Neural progenitor cell (in vitro differentiated cells): ENCODE data around the gene S1PR4. TPM values are rescaled to one million over a fixed set of nuclear protein-coding genes. Genes with fewer than 3 reads are reported as not detected.

Experiments used
- DNase-seq: peaks from one replicate; pipeline ENCODE4 v3.0.0-alpha.2; 2016; ENCODE audit warnings: low spot score
- H2AFZ ChIP-seq: fragments of 200-600 bp; sonication (generic); replicated peaks from 2 replicates; pipeline ENCODE4 v1.6.1; 2016; ENCODE audit warnings: antibody characterized with exemption
- H3F3A ChIP-seq: fragments of 200-600 bp; sonication (generic); 2 replicates; pipeline ENCODE4 v1.6.1; 2016; ENCODE audit warnings: antibody characterized with exemption, low read depth
- H3K27ac ChIP-seq: fragments of 200-600 bp; sonication (generic); 2 replicates; pipeline ENCODE4 v1.5.1; 2016; ENCODE audit warnings: mild to moderate bottlenecking
- H3K27me3 ChIP-seq: fragments of 200-600 bp; sonication (generic); 2 replicates; pipeline ENCODE4 v1.6.1; 2016; ENCODE audit warnings: mild to moderate bottlenecking, moderate library complexity
- H3K36me3 ChIP-seq: fragments of 200-600 bp; sonication (generic); 2 replicates; pipeline ENCODE4 v1.5.1; 2016
- H3K4me1 ChIP-seq: fragments of 200-600 bp; sonication (generic); 2 replicates; pipeline ENCODE4 v1.6.1; 2016; ENCODE audit warnings: mixed run types
- H3K4me2 ChIP-seq: fragments of 200-600 bp; sonication (generic); 2 replicates; pipeline ENCODE4 v1.6.1; 2016
- H3K4me3 ChIP-seq: fragments of 200-600 bp; sonication (generic); 2 replicates; pipeline ENCODE4 v1.5.1; 2016
- H3K79me2 ChIP-seq: fragments of 200-600 bp; sonication (generic); 2 replicates; pipeline ENCODE4 v1.6.1; 2016; ENCODE audit warnings: low read depth
- H3K9ac ChIP-seq: fragments of 200-600 bp; sonication (generic); 2 replicates; pipeline ENCODE4 v1.6.1; 2016
- H3K9me3 ChIP-seq: fragments of 200-600 bp; sonication (generic); 2 replicates; pipeline ENCODE4 v1.5.1; 2016; ENCODE audit warnings: low read depth
- H4K20me1 ChIP-seq: fragments of 200-600 bp; sonication (generic); 2 replicates; pipeline ENCODE4 v1.6.1; 2016; ENCODE audit warnings: low read depth
- H3K27ac Mint-ChIP-seq: 3 replicates; pipeline ENCODE4 v1.8.0; 2021; ENCODE audit warnings: mixed read lengths
- H3K27me3 Mint-ChIP-seq: 2 replicates; pipeline ENCODE4 v1.8.0; 2022; ENCODE audit warnings: low read depth, mild to moderate bottlenecking, inconsistent platforms, moderate library complexity, mixed read lengths; ENCODE audit not compliant: insufficient read depth
- H3K36me3 Mint-ChIP-seq: 3 replicates; pipeline ENCODE4 v1.8.0; 2021; ENCODE audit warnings: mixed read lengths
- H3K4me1 Mint-ChIP-seq: 3 replicates; pipeline ENCODE4 v1.8.0; 2021; ENCODE audit warnings: mixed read lengths
- H3K4me3 Mint-ChIP-seq: 3 replicates; pipeline ENCODE4 v1.8.0; 2021; ENCODE audit warnings: mild to moderate bottlenecking, moderate library complexity, mixed read lengths
- H3K9me3 Mint-ChIP-seq: 3 replicates; pipeline ENCODE4 v1.8.0; 2020; ENCODE audit warnings: mixed read lengths
- CTCF ChIP-seq: fragments of 200-600 bp; sonication (generic); IDR thresholded peaks from 2 replicates; pipeline ENCODE4 v1.5.1; 2017; ENCODE audit warnings: antibody characterized with exemption, mild to moderate bottlenecking
- EZH2 ChIP-seq: fragments of 200-600 bp; sonication (generic); IDR thresholded peaks from 2 replicates; pipeline ENCODE4 v1.6.1; 2017; ENCODE audit warnings: antibody characterized with exemption, mild to moderate bottlenecking, moderate library complexity
- EZH2phosphoT487 ChIP-seq: fragments of 200-600 bp; sonication (generic); IDR thresholded peaks from 2 replicates; pipeline ENCODE4 v1.6.1; 2017; ENCODE audit warnings: antibody characterized with exemption
- total RNA-seq: library from RNA; depleted of rRNA; stranded (reverse); fragments of >200 nt; gene quantifications from 2 replicates; pipeline ENCODE4 v1.2.3, GENCODE V29; 2015; ENCODE audit warnings: low replicate concordance

The S1PR4 gene
- total RNA-seq, 1 donor from 2014 or later = not detected

GRCh38 chr19:3142292-3142670, 36.3 kb upstream of the S1PR4 start:
- no peak for DNase-seq
- Histone ChIP-seq H3K9ac (no peak overlapping the region), H3F3A (no peaks in the 10 kb centered on the region), H3K79me2 (no peaks in the 10 kb centered on the region), H3K36me3 (no peaks in the 10 kb centered on the region), H3K4me2 (no peak overlapping the region), H4K20me1 (no peaks in the 10 kb centered on the region), H3K27ac (no peak overlapping the region), H3K4me3 (no peak overlapping the region), H2AFZ (no peak overlapping the region), H3K9me3 (no peaks in the 10 kb centered on the region), H3K4me1 (no peaks in the 10 kb centered on the region), H3K27me3 (no peaks in the 10 kb centered on the region)
- TF ChIP-seq EZH2 = no peak
- TF ChIP-seq EZH2phosphoT487 = no peak
- no peak for TF ChIP-seq CTCF
- Mint-ChIP-seq H3K4me1 (no peaks in the 10 kb centered on the region), H3K9me3 (no peaks in the 10 kb centered on the region), H3K27ac (no peak overlapping the region), H3K4me3 (no peak overlapping the region), H3K36me3 (no peaks in the 10 kb centered on the region), H3K27me3 (peaks cover 7% of the 10 kb centered on the region)

GRCh38 chr19:3142781-3143337, 35.7 kb upstream of the S1PR4 start:
- Histone ChIP-seq H3K27ac (no peak overlapping the region), H3K4me3 (no peak overlapping the region), H3K36me3 (no peaks in the 10 kb centered on the region), H3F3A (no peaks in the 10 kb centered on the region), H3K4me2 (no peak overlapping the region), H3K4me1 (no peaks in the 10 kb centered on the region), H2AFZ (no peak overlapping the region), H4K20me1 (no peaks in the 10 kb centered on the region), H3K9ac (no peak overlapping the region), H3K27me3 (no peaks in the 10 kb centered on the region), H3K79me2 (no peaks in the 10 kb centered on the region), H3K9me3 (no peaks in the 10 kb centered on the region)
- Mint-ChIP-seq H3K4me1 (no peaks in the 10 kb centered on the region), H3K27me3 (peaks cover 9% of the 10 kb centered on the region), H3K9me3 (no peaks in the 10 kb centered on the region), H3K27ac (no peak overlapping the region), H3K4me3 (no peak overlapping the region), H3K36me3 (no peaks in the 10 kb centered on the region)
- TF ChIP-seq EZH2 = no peak
- no peak for TF ChIP-seq CTCF
- no peak for TF ChIP-seq EZH2phosphoT487
- no peak for DNase-seq

- no peak overlapping the region for H3K4me2 ChIP-seq
- peaks cover 3% of the 10 kb centered on the region for H3K4me1 ChIP-seq
- no peak overlapping the region for H2AFZ ChIP-seq
- H3K27ac Mint-ChIP-seq = no peak overlapping the region
- H3F3A ChIP-seq = no peaks in the 10 kb centered on the region
- H3K27ac ChIP-seq = no peak overlapping the region
- H4K20me1 ChIP-seq = no peaks in the 10 kb centered on the region
- H3K4me1 Mint-ChIP-seq = peaks cover 11% of the 10 kb centered on the region
- H3K9ac ChIP-seq = no peak overlapping the region
- no peaks in the 10 kb centered on the region for H3K79me2 ChIP-seq
- H3K27me3 Mint-ChIP-seq = peaks cover 12% of the 10 kb centered on the region
- no peak overlapping the region for H3K4me3 Mint-ChIP-seq
- TF ChIP-seq CTCF (no peak), EZH2 (no peak), EZH2phosphoT487 (no peak)
- no peaks in the 10 kb centered on the region for H3K27me3 ChIP-seq
- H3K9me3 Mint-ChIP-seq = no peaks in the 10 kb centered on the region
- DNase-seq = peak; percentile 1
- no peak overlapping the region for H3K4me3 ChIP-seq
- H3K36me3 ChIP-seq = no peaks in the 10 kb centered on the region
- no peaks in the 10 kb centered on the region for H3K9me3 ChIP-seq
- no peaks in the 10 kb centered on the region for H3K36me3 Mint-ChIP-seq
Measured at GRCh38 chr19:3145909-3146676, 32.5 kb upstream of the S1PR4 start.
